DOHH2 (cell line): ENCODE data around the gene GRAMD2A.

ENCODE experiments used
- H3F3A ChIP-seq: fragments of 200-600 bp; sonication (generic), shearing (Covaris generic); 2 replicates; pipeline ENCODE4 v1.6.0; 2016; ENCODE audit warnings: antibody characterized with exemption, mild to moderate bottlenecking; ENCODE audit not compliant: control insufficient read depth, insufficient read depth
- H3K27ac ChIP-seq: fragments of 200-600 bp; sonication (generic); 2 replicates; pipeline ENCODE4 v1.5.1; 2014; ENCODE audit warnings: low read depth, mild to moderate bottlenecking, low read length, moderate library complexity
- H3K27me3 ChIP-seq: fragments of 200-600 bp; sonication (generic); 2 replicates; pipeline ENCODE4 v1.6.1; 2014; ENCODE audit warnings: mild to moderate bottlenecking, low read length, mixed read lengths; ENCODE audit not compliant: control insufficient read depth
- H3K36me3 ChIP-seq: fragments of 200-600 bp; sonication (generic); 2 replicates; pipeline ENCODE4 v1.6.1; 2014; ENCODE audit warnings: mild to moderate bottlenecking, low read length, moderate library complexity, mixed read lengths; ENCODE audit not compliant: control insufficient read depth
- H3K4me1 ChIP-seq: fragments of 200-600 bp; sonication (generic); 2 replicates; pipeline ENCODE4 v1.6.1; 2014; ENCODE audit warnings: mild to moderate bottlenecking, low read length, mixed read lengths; ENCODE audit not compliant: control insufficient read depth
- H3K4me2 ChIP-seq: fragments of 200-600 bp; sonication (generic); 2 replicates; pipeline ENCODE4 v1.6.0; 2014; ENCODE audit warnings: mild to moderate bottlenecking, low read length, moderate library complexity
- H3K4me3 ChIP-seq: fragments of 200-600 bp; sonication (generic); 2 replicates; pipeline ENCODE4 v1.5.1; 2014; ENCODE audit warnings: mild to moderate bottlenecking, low read length, mixed read lengths
- H3K79me2 ChIP-seq: fragments of 200-600 bp; sonication (generic); 2 replicates; pipeline ENCODE4 v1.6.1; 2014; ENCODE audit warnings: mild to moderate bottlenecking, low read length, mixed read lengths; ENCODE audit not compliant: control insufficient read depth
- H3K9me2 ChIP-seq: fragments of 200-600 bp; sonication (generic); replicated peaks from 2 replicates; pipeline ENCODE4 v1.6.1; 2014; ENCODE audit warnings: mild to moderate bottlenecking, low read length, mixed read lengths; ENCODE audit not compliant: control insufficient read depth
- H3K9me3 ChIP-seq: fragments of 200-600 bp; sonication (generic); 2 replicates; pipeline ENCODE4 v1.6.1; 2014; ENCODE audit warnings: antibody characterized with exemption, low read length, mixed read lengths; ENCODE audit not compliant: control insufficient read depth, insufficient read depth
- H4K20me1 ChIP-seq: fragments of 200-600 bp; sonication (generic); 2 replicates; pipeline ENCODE4 v1.6.0; 2014; ENCODE audit warnings: low read depth, mild to moderate bottlenecking, antibody characterized with exemption, low read length, moderate library complexity; ENCODE audit not compliant: control insufficient read depth, insufficient read depth
- CTCF ChIP-seq: fragments of 200-600 bp; sonication (generic); IDR thresholded peaks from one replicate; pipeline ENCODE4 v1.5.1; 2014; ENCODE audit warnings: antibody characterized with exemption, mild to moderate bottlenecking, low read depth, low read length; ENCODE audit not compliant: poor library complexity, severe bottlenecking
- EZH2phosphoT487 ChIP-seq: fragments of 200-600 bp; sonication (generic); IDR thresholded peaks from 2 replicates; pipeline ENCODE4 v1.6.1; 2017; ENCODE audit warnings: borderline replicate concordance, mild to moderate bottlenecking, antibody characterized with exemption, low read length, moderate library complexity, mixed read lengths

The GRAMD2A gene

DNA sequence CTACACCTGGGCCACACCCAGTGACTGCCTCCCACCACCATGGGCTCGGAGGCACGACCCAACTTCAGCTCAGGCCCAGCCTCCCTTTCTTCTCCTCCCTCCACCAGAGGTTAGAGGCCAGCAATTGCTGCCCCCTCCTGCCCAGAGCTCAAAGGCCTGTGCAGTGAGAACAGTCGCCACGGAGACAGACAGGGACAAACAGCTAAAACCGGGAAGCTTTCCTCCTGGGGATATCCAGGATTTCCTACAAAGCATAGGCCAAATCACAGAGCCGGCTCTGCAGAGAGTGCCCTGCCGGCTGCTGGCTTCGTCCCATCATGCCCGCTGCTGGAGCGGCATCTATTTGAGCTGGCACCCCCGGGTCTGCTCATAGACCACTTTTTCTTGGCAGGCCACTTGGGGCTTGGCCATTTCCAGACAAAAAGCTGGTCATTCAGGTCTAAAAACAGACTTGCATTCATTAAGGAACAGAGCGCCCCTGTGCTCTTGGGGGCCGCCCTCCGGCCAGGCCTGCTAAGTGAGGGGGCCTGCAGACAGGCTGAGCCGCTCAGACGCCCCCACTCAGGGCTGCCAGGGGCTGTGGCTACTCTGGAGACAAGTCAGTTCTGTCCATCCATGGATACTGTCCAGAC lies 17.5 kb downstream of the GRAMD2A start:
- Histone ChIP-seq H3K36me3 (no peaks in the 10 kb centered on the region), H3K9me2 (no peaks in the 10 kb centered on the region), H4K20me1 (no peaks in the 10 kb centered on the region), H3F3A (no peaks in the 10 kb centered on the region), H3K4me3 (no peak overlapping the region), H3K9me3 (no peaks in the 10 kb centered on the region), H3K27me3 (peaks cover 8% of the 10 kb centered on the region; the same call in 1 of the 2 replicates), H3K4me1 (no peaks in the 10 kb centered on the region), H3K79me2 (no peaks in the 10 kb centered on the region), H3K4me2 (no peak overlapping the region), H3K27ac (no peak overlapping the region)
- TF ChIP-seq CTCF (no peak), EZH2phosphoT487 (no peak)

DNA sequence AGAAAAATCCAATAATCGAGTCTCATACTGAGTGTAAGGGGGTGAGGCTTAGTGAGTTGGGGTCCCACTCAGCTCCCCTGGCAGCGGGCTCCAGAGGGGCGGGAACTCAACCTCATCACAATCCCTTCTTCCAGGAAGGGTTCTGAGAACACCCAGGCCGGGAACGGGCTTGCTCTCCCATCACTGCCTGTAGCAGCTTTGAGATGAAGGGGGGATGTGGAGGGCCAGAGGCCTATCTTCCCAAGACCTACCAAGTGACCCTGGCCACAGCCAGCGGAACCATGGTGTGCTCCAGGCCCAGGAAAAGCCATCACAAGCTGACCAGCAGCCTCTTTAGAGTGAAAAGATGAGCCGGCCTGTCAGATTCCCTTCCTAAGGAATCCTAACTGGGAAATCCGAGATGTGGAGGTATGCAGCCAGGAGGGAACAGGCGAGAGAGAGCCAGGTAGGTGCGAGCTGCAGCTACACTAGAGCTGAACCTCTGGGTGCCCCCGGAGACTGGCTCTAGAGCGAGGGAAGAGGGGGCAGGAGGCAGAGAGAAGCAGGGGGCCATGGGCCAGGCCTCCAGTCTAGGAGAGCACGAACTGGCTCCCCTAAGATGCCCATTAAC lies 18.5 kb downstream of the GRAMD2A start:
- Histone ChIP-seq H3K36me3 (no peaks in the 10 kb centered on the region), H3K79me2 (no peaks in the 10 kb centered on the region), H3F3A (no peaks in the 10 kb centered on the region), H3K9me3 (no peaks in the 10 kb centered on the region), H3K27ac (no peak overlapping the region), H4K20me1 (no peaks in the 10 kb centered on the region), H3K4me3 (no peak overlapping the region), H3K27me3 (peaks cover 13% of the 10 kb centered on the region; the same call in 1 of the 2 replicates), H3K9me2 (no peaks in the 10 kb centered on the region), H3K4me1 (no peaks in the 10 kb centered on the region), H3K4me2 (no peak overlapping the region)
- no peak for TF ChIP-seq CTCF
- TF ChIP-seq EZH2phosphoT487, result no peak

GRCh38 chr15:72176743-72177142 lies 20.8 kb downstream of the GRAMD2A start:
- Histone ChIP-seq H4K20me1 (no peaks in the 10 kb centered on the region), H3F3A (no peaks in the 10 kb centered on the region), H3K4me1 (no peaks in the 10 kb centered on the region), H3K4me2 (no peak overlapping the region), H3K36me3 (no peaks in the 10 kb centered on the region), H3K9me3 (no peaks in the 10 kb centered on the region), H3K27ac (no peak overlapping the region), H3K27me3 (peaks cover 14% of the 10 kb centered on the region; the same call in 1 of the 2 replicates), H3K4me3 (no peak overlapping the region), H3K9me2 (no peaks in the 10 kb centered on the region), H3K79me2 (no peaks in the 10 kb centered on the region)
- TF ChIP-seq CTCF, result no peak
- TF ChIP-seq EZH2phosphoT487, result no peak
